Neural cell (in vitro differentiated cells): ENCODE results near the gene DYDC1. TPM values are rescaled to one million over a fixed set of nuclear protein-coding genes. Genes with fewer than 3 reads are reported as not detected.

Experiments
- H2AFZ ChIP-seq: fragments of 200-600, 300-800 bp; sonication (generic), shearing (Covaris generic); 2 replicates; pipeline ENCODE4 v1.6.0; 2014; ENCODE audit warnings: low read depth, mild to moderate bottlenecking, antibody characterized with exemption, low read length, moderate library complexity
- H3F3A ChIP-seq: fragments of 200-600 bp; shearing (Covaris generic); 2 replicates; pipeline ENCODE4 v1.6.1; 2016; ENCODE audit warnings: mild to moderate bottlenecking, moderate library complexity, mixed read lengths, antibody characterized with exemption, low read length; ENCODE audit not compliant: insufficient read depth, poor library complexity, severe bottlenecking
- H3K27ac ChIP-seq: fragments of 200-600, 300-800 bp; sonication (generic), shearing (Covaris generic); 2 replicates; pipeline ENCODE4 v1.5.1; 2014; ENCODE audit warnings: mild to moderate bottlenecking, low read length, moderate library complexity
- H3K27me3 ChIP-seq: fragments of 300-800, 200-600 bp; sonication (generic), shearing (Covaris generic); 2 replicates; pipeline ENCODE4 v1.6.0; 2014; ENCODE audit warnings: mild to moderate bottlenecking, low read depth, low read length, moderate library complexity; ENCODE audit not compliant: insufficient read depth
- H3K36me3 ChIP-seq: fragments of 300-800, 200-600 bp; sonication (generic), shearing (Covaris generic); 2 replicates; pipeline ENCODE4 v1.5.1; 2014; ENCODE audit warnings: mild to moderate bottlenecking, antibody characterized with exemption, low read length, moderate library complexity; ENCODE audit not compliant: insufficient read depth
- H3K4me2 ChIP-seq: fragments of 300-800, 200-600 bp; sonication (generic), shearing (Covaris generic); 2 replicates; pipeline ENCODE4 v1.6.0; 2014; ENCODE audit warnings: mild to moderate bottlenecking, low read length
- H3K4me3 ChIP-seq: fragments of 300-800, 200-600 bp; sonication (generic), shearing (Covaris generic); 2 replicates; pipeline ENCODE4 v1.5.1; 2014; ENCODE audit warnings: mild to moderate bottlenecking, low read length, moderate library complexity
- H3K79me2 ChIP-seq: fragments of 200-600 bp; shearing (Covaris generic); replicated peaks from 2 replicates; pipeline ENCODE4 v1.6.0; 2014; ENCODE audit warnings: mild to moderate bottlenecking, low read length, moderate library complexity; ENCODE audit not compliant: insufficient read depth
- H3K9ac ChIP-seq: fragments of 300-800, 200-600 bp; sonication (generic), shearing (Covaris generic); 2 replicates; pipeline ENCODE4 v1.6.1; 2016; ENCODE audit warnings: mild to moderate bottlenecking, low read length, mixed read lengths
- H3K9me2 ChIP-seq: fragments of 200-600 bp; shearing (Covaris generic); 2 replicates; pipeline ENCODE4 v1.6.1; 2016; ENCODE audit warnings: mild to moderate bottlenecking, low read length, mixed read lengths; ENCODE audit not compliant: insufficient read depth
- H3K9me3 ChIP-seq: fragments of 200-600, 300-800 bp; sonication (generic), shearing (Covaris generic); 2 replicates; pipeline ENCODE4 v1.6.1; 2016; ENCODE audit warnings: mild to moderate bottlenecking, mixed run types, low read length, moderate library complexity, mixed read lengths
- H4K20me1 ChIP-seq: fragments of 200-600 bp; shearing (Covaris generic); 2 replicates; pipeline ENCODE4 v1.6.1; 2016; ENCODE audit warnings: mild to moderate bottlenecking, mixed run types; ENCODE audit not compliant: insufficient read depth
- CTCF ChIP-seq: fragments of 450-650 bp; IDR thresholded peaks from 2 replicates; pipeline ENCODE4 v1.5.1; 2014; ENCODE audit warnings: antibody characterized with exemption, mild to moderate bottlenecking, moderate library complexity; ENCODE audit not compliant: poor library complexity, severe bottlenecking
- EP300 ChIP-seq: fragments of 450-650 bp; conservative IDR thresholded peaks from 2 replicates; pipeline ENCODE4 v1.6.1; 2014; ENCODE audit warnings: antibody characterized with exemption, mild to moderate bottlenecking, moderate library complexity; ENCODE audit not compliant: poor library complexity, severe bottlenecking
- EZH2 ChIP-seq: fragments of 200-600, 300-800 bp; shearing (Covaris generic), sonication (generic); IDR thresholded peaks from 2 replicates; pipeline ENCODE4 v1.6.1; 2014; ENCODE audit warnings: antibody characterized with exemption, low read length, borderline replicate concordance, mild to moderate bottlenecking; ENCODE audit not compliant: insufficient read depth, poor library complexity, severe bottlenecking
- MXI1 ChIP-seq: fragments of 450-650 bp; conservative IDR thresholded peaks from 2 replicates; pipeline ENCODE4 v1.6.1; 2014; ENCODE audit warnings: antibody characterized with exemption, mild to moderate bottlenecking; ENCODE audit not compliant: poor library complexity, severe bottlenecking
- POLR2AphosphoS5 ChIP-seq: IDR thresholded peaks from 2 replicates; pipeline ENCODE4 v1.6.1; 2012
- RAD21 ChIP-seq: fragments of 450-650 bp; conservative IDR thresholded peaks from 2 replicates; pipeline ENCODE4 v1.6.1; 2014; ENCODE audit warnings: antibody characterized with exemption, mild to moderate bottlenecking, moderate library complexity
- REST ChIP-seq: IDR thresholded peaks from 2 replicates; pipeline ENCODE4 v1.6.1; 2012; ENCODE audit warnings: borderline replicate concordance
- SMC3 ChIP-seq: fragments of 450-650 bp; conservative IDR thresholded peaks from 2 replicates; pipeline ENCODE4 v1.6.1; 2014; ENCODE audit warnings: antibody characterized with exemption, mild to moderate bottlenecking, moderate library complexity; ENCODE audit not compliant: poor library complexity
- TAF1 ChIP-seq: IDR thresholded peaks from 2 replicates; pipeline ENCODE4 v1.6.1; 2012; ENCODE audit warnings: low read depth
- polyA plus RNA-seq: library from polyadenylated mRNA; depleted of rRNA; stranded (reverse); fragments of >200 nt; gene quantifications from 2 replicates; pipeline ENCODE4 v1.2.3, GENCODE V29; 2014

Gene DYDC1
- polyA plus RNA-seq, 1 donor from 2014 or later: not detected

- TF ChIP-seq CTCF: no peak
These were observed 48.5 kb upstream of the DYDC1 start (continued) for GRCh38 chr10:80405035-80405434.

- no peaks in the 10 kb centered on the region for H4K20me1 ChIP-seq
- H3K4me2 ChIP-seq: no peak overlapping the region
- no peak overlapping the region for H3K9ac ChIP-seq
- no peaks in the 10 kb centered on the region for H3K27me3 ChIP-seq
- no peaks in the 10 kb centered on the region for H3F3A ChIP-seq
- H3K79me2 ChIP-seq: no peaks in the 10 kb centered on the region
- H3K36me3 ChIP-seq: no peaks in the 10 kb centered on the region
- H3K27ac ChIP-seq: no peak overlapping the region
- no peak for TF ChIP-seq REST
- TF ChIP-seq MXI1: no peak
- TF ChIP-seq POLR2AphosphoS5: no peak
- no peak for TF ChIP-seq CTCF
- no peak for TF ChIP-seq EP300
- TF ChIP-seq TAF1: no peak
- TF ChIP-seq EZH2: no peak
- no peak for TF ChIP-seq RAD21
- TF ChIP-seq SMC3: no peak
- H3K9me3 ChIP-seq: no peaks in the 10 kb centered on the region
- H2AFZ ChIP-seq: no peak overlapping the region
- H3K4me3 ChIP-seq: no peak overlapping the region
- no peaks in the 10 kb centered on the region for H3K9me2 ChIP-seq
These were observed 43.7 kb upstream of the DYDC1 start for GRCh38 chr10:80400136-80400804.

GRCh38 chr10:80397014-80397413, 40.5 kb upstream of the DYDC1 start:
- no peak overlapping the region for H3K4me2 ChIP-seq
- no peak overlapping the region for H2AFZ ChIP-seq
- no peaks in the 10 kb centered on the region for H3F3A ChIP-seq
- H3K36me3 ChIP-seq: no peaks in the 10 kb centered on the region
- no peaks in the 10 kb centered on the region for H3K27me3 ChIP-seq
- no peaks in the 10 kb centered on the region for H3K9me3 ChIP-seq
- no peaks in the 10 kb centered on the region for H3K9me2 ChIP-seq
- TF ChIP-seq SMC3: no peak
- no peak for TF ChIP-seq EP300
- TF ChIP-seq REST: no peak
- no peak for TF ChIP-seq RAD21
- no peak for TF ChIP-seq MXI1
- TF ChIP-seq POLR2AphosphoS5: no peak
- no peak for TF ChIP-seq EZH2
- no peak for TF ChIP-seq CTCF
- TF ChIP-seq TAF1: no peak
- no peaks in the 10 kb centered on the region for H4K20me1 ChIP-seq
- H3K4me3 ChIP-seq: no peak overlapping the region
- no peak overlapping the region for H3K27ac ChIP-seq
- no peak overlapping the region for H3K9ac ChIP-seq
- no peaks in the 10 kb centered on the region for H3K79me2 ChIP-seq
